Mesenchymal stem cell (in vitro differentiated cells and primary cell): ENCODE results near the gene TAOK1.

Experiments used
- DNase-seq: peaks from one replicate; pipeline ENCODE4 v3.0.0-alpha.2; 2013
- H2AFZ ChIP-seq: one replicate; pipeline ENCODE4 v1.6.1; 2013; ENCODE audit warnings: low read depth, mild to moderate bottlenecking, control low read depth, inconsistent platforms, low read length, moderate library complexity
- H2AK5ac ChIP-seq: 2 replicates; pipeline ENCODE4 v1.6.1; 2013; ENCODE audit warnings: low read length, moderate library complexity, mild to moderate bottlenecking, inconsistent platforms; ENCODE audit not compliant: severe bottlenecking
- H2BK120ac ChIP-seq: one replicate; pipeline ENCODE4 v1.6.1; 2013; ENCODE audit warnings: low read depth, mild to moderate bottlenecking, inconsistent platforms, low read length, moderate library complexity
- H2BK12ac ChIP-seq, 2 experiments: one replicate each; pipeline ENCODE4 v1.6.1; 2013; ENCODE audit warnings: inconsistent platforms in 2 of 2, low read length in 2 of 2, mild to moderate bottlenecking in 2 of 2, moderate library complexity in 2 of 2, control low read depth in 1 of 2
- H2BK15ac ChIP-seq: one replicate; pipeline ENCODE4 v1.6.1; 2013; ENCODE audit warnings: mild to moderate bottlenecking, low read depth, inconsistent platforms; ENCODE audit not compliant: poor library complexity, severe bottlenecking
- H2BK5ac ChIP-seq: 2 replicates; pipeline ENCODE4 v1.6.1; 2013; ENCODE audit warnings: low read depth, mild to moderate bottlenecking, low read length, control low read depth, inconsistent platforms; ENCODE audit not compliant: poor library complexity, severe bottlenecking
- H3K14ac ChIP-seq, 2 experiments: one replicate each; pipeline ENCODE4 v1.6.1; 2013; ENCODE audit warnings: inconsistent platforms in 2 of 2, low read length in 2 of 2, control low read depth in 1 of 2, mild to moderate bottlenecking in 1 of 2, moderate library complexity in 1 of 2
- H3K18ac ChIP-seq, 2 experiments: one replicate each; pipeline ENCODE4 v1.6.1; 2013; ENCODE audit warnings: inconsistent platforms in 2 of 2, low read length in 2 of 2, control low read depth in 1 of 2, low read depth in 1 of 2, mild to moderate bottlenecking in 1 of 2
- H3K23ac ChIP-seq, 2 experiments: one replicate each; pipeline ENCODE4 v1.6.1; 2013; ENCODE audit warnings: inconsistent platforms in 2 of 2, low read length in 2 of 2, mild to moderate bottlenecking in 2 of 2, moderate library complexity in 2 of 2, control low read depth in 1 of 2
- H3K27ac ChIP-seq: 2 replicates; pipeline ENCODE4 v1.5.1; 2013; ENCODE audit warnings: mild to moderate bottlenecking, moderate library complexity, low read length, control low read depth, inconsistent platforms; ENCODE audit not compliant: poor library complexity, severe bottlenecking
- H3K27me3 ChIP-seq, 2 experiments: 2 replicates each; pipeline versions ENCODE4 v1.6.1 to v1.7.0; 2013; ENCODE audit warnings: low read length in 2 of 2, mild to moderate bottlenecking in 2 of 2, moderate library complexity in 2 of 2, control low read depth in 1 of 2, inconsistent platforms in 1 of 2; ENCODE audit not compliant: control insufficient read depth in 1 of 2, insufficient read depth in 1 of 2
- H3K36me3 ChIP-seq, 2 experiments: 2 replicates each; pipeline versions ENCODE4 v1.6.1 to v1.7.0; 2013; ENCODE audit warnings: low read length in 2 of 2, control low read depth in 1 of 2, inconsistent platforms in 1 of 2, low read depth in 1 of 2, mild to moderate bottlenecking in 1 of 2; ENCODE audit not compliant: insufficient read depth in 2 of 2, control insufficient read depth in 1 of 2
- H3K4ac ChIP-seq, 2 experiments: one replicate each; pipeline ENCODE4 v1.6.1; 2013; ENCODE audit warnings: inconsistent platforms in 2 of 2, low read length in 2 of 2, mild to moderate bottlenecking in 2 of 2, moderate library complexity in 2 of 2, control low read depth in 1 of 2, low read depth in 1 of 2
- H3K4me1 ChIP-seq: 2 replicates; pipeline ENCODE4 v1.6.1; 2013; ENCODE audit warnings: low read depth, low read length, control low read depth; ENCODE audit not compliant: control insufficient read depth, insufficient read depth
- H3K4me2 ChIP-seq: 2 replicates; pipeline ENCODE4 v1.6.1; 2013; ENCODE audit warnings: low read length, mild to moderate bottlenecking, inconsistent platforms; ENCODE audit not compliant: poor library complexity, severe bottlenecking
- H3K4me3 ChIP-seq, 2 experiments: 2 replicates each; pipeline versions ENCODE4 v1.5.1 to v1.7.0; 2013; ENCODE audit warnings: low read length in 2 of 2, mild to moderate bottlenecking in 2 of 2, control low read depth in 1 of 2, low read depth in 1 of 2; ENCODE audit not compliant: insufficient read depth in 1 of 2
- H3K79me1 ChIP-seq: replicated peaks from 2 replicates; pipeline ENCODE4 v1.6.1; 2013; ENCODE audit warnings: mild to moderate bottlenecking, control low read depth, low read length, inconsistent platforms; ENCODE audit not compliant: poor library complexity, severe bottlenecking
- H3K9ac ChIP-seq: 2 replicates; pipeline ENCODE4 v1.7.0; 2013; ENCODE audit warnings: mild to moderate bottlenecking, low read length, moderate library complexity
- H3K9me3 ChIP-seq: 2 replicates; pipeline ENCODE4 v1.7.0; 2013; ENCODE audit warnings: mild to moderate bottlenecking, low read length; ENCODE audit not compliant: control insufficient read depth
- H4K8ac ChIP-seq: one replicate; pipeline ENCODE4 v1.6.1; 2013; ENCODE audit warnings: inconsistent platforms, mild to moderate bottlenecking, low read length, moderate library complexity
- H4K91ac ChIP-seq: one replicate; pipeline ENCODE4 v1.6.1; 2013; ENCODE audit warnings: mild to moderate bottlenecking, low read length, inconsistent platforms
- WGBS: methylation state at CpG from one replicate; pipeline ENCODE4 v1.1.7; 2013; ENCODE audit warnings: mixed read lengths; 5-methylcytosine and 5-hydroxymethylcytosine counted together

Gene TAOK1

DNA sequence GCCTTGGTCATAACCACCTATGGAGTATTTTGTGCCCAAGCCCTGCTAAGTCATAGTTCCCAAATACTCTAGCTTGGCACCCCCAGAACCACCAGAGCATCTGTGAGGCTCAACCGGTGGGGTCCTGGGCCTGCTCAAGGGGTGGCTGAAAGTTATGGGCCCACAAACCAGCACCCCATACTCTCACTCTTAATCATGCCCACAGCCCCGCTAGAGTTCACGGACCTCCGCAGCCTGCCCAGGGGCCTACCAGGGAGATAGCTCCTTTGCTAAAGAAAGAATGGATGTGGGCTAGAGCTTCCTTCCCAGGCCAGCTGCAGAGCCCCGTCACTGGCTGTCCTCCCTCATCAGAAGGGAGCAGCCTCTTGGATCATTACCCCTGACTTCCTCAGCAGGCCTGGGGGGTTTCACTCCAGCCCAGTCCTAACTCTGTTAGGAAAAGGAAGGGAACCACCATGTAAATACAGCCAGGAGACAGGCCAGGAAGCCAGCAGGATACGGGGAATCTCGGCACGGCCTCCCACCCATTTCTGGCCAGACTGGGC, 197.9 kb downstream of the TAOK1 start:
- no peak overlapping the region for H2AFZ ChIP-seq
- no peak for DNase-seq
- H3K36me3 ChIP-seq: peaks cover 4 to 5% of the 10 kb centered on the region in 2 experiments
- H3K27me3 ChIP-seq: no peaks in the 10 kb centered on the region
- H2BK15ac ChIP-seq: peak overlapping the region; percentile 34
- H4K91ac ChIP-seq: no peak overlapping the region
- peak overlapping the region; percentile 15 for H2AK5ac ChIP-seq
- H3K27ac ChIP-seq: peak overlapping the region; percentile 60
- H3K23ac ChIP-seq: no peak overlapping the region
- peak overlapping the region; percentile 80 for H3K4me2 ChIP-seq
- H3K14ac ChIP-seq: peak overlapping the region in 1 of 2 experiments; percentile 97
- H3K4me3 ChIP-seq: peak overlapping the region; percentile 84 to 90
- WGBS: 42% methylated on average over 8 of the region's 8 CpGs
- H3K4ac ChIP-seq: peak overlapping the region in 1 of 2 experiments; percentile 47
- peaks cover 4% of the 10 kb centered on the region for H3K79me1 ChIP-seq
- no peak overlapping the region for H2BK120ac ChIP-seq
- no peak overlapping the region for H2BK5ac ChIP-seq
- peaks cover 71% of the 10 kb centered on the region for H3K4me1 ChIP-seq
- no peak overlapping the region for H4K8ac ChIP-seq
- H3K9me3 ChIP-seq: no peaks in the 10 kb centered on the region
- peak overlapping the region in 1 of 2 experiments; percentile 40 for H2BK12ac ChIP-seq
- peak overlapping the region; percentile 92 for H3K9ac ChIP-seq
- peak overlapping the region in 1 of 2 experiments; percentile 88 for H3K18ac ChIP-seq

GRCh38 chr17:29588562-29589411, 198.6 kb downstream of the TAOK1 start:
- Histone ChIP-seq H3K36me3 (no peaks in the 10 kb centered on the region), H3K23ac (peak overlapping the region in 1 of 2 experiments; percentile 78), H3K4me1 (peaks cover 69% of the 10 kb centered on the region), H2AFZ (no peak overlapping the region), H2BK120ac (no peak overlapping the region), H3K4me2 (peak overlapping the region; percentile 80), H2AK5ac (no peak overlapping the region), H4K8ac (peak overlapping the region; percentile 28), H3K9me3 (no peaks in the 10 kb centered on the region), H3K79me1 (no peaks in the 10 kb centered on the region), H2BK15ac (no peak overlapping the region), H3K9ac (peak overlapping the region; percentile 92), H3K18ac (peak overlapping the region; percentile 11 to 88), H2BK12ac (peak overlapping the region in 1 of 2 experiments; percentile 64), H3K4ac (peak overlapping the region in 1 of 2 experiments; percentile 47), H3K14ac (peak overlapping the region in 1 of 2 experiments; percentile 97), H3K27me3 (no peaks in the 10 kb centered on the region), H2BK5ac (no peak overlapping the region), H3K4me3 (peak overlapping the region; percentile 84 to 90), H3K27ac (peak overlapping the region; percentile 60), H4K91ac (no peak overlapping the region)
- 2% methylated on average over 27 of the region's 72 CpGs for WGBS
- peak; percentile 57 for DNase-seq

- Histone ChIP-seq H2BK120ac (peak within 1 kb of the TSS; percentile 4), H3K79me1 (no peaks in the 10 kb centered on the region), H3K4me2 (peak within 1 kb of the TSS; percentile 85), H4K91ac (peak within 1 kb of the TSS; percentile 89), H3K9ac (peak within 1 kb of the TSS; percentile 92), H2BK12ac (peak within 1 kb of the TSS in 1 of 2 experiments; percentile 95), H3K14ac (peak within 1 kb of the TSS in 1 of 2 experiments; percentile 97), H3K27ac (peak within 1 kb of the TSS; percentile 69), H3K18ac (peak within 1 kb of the TSS; percentile 92), H3K4ac (peak within 1 kb of the TSS; percentile 65 to 89), H3K23ac (peak within 1 kb of the TSS in 1 of 2 experiments; percentile 78), H3K9me3 (no peaks in the 10 kb centered on the region), H3K4me3 (peak within 1 kb of the TSS; percentile 84 to 90), H3K36me3 (no peaks in the 10 kb centered on the region), H4K8ac (peak within 1 kb of the TSS; percentile 98), H2BK5ac (no peak within 1 kb of the TSS), H3K4me1 (peaks cover 69% of the 10 kb centered on the region), H3K27me3 (no peaks in the 10 kb centered on the region), H2BK15ac (peak within 1 kb of the TSS; percentile 96), H2AK5ac (no peak within 1 kb of the TSS), H2AFZ (peak within 1 kb of the TSS; percentile 88)
- DNase-seq: peak; percentile 81
- WGBS: 18% methylated on average over 30 of the region's 70 CpGs
Measured at GRCh38 chr17:29589524-29590410, 199.6 kb downstream of the TAOK1 start, which contains the start of gene GIT1. TSS of gene GIT1 (minus strand) at chr17:29589648. CDS start at chr17:29589378, 270 bp downstream.
